HG03139 (cell line): ENCODE data around the gene MYOM3.

ENCODE experiments used
- ATAC-seq: cut with Tn5 transposase; IDR thresholded peaks from one replicate; pipeline ENCODE4 v1.9.1; 2021; ENCODE audit not compliant: unreplicated experiment

Gene MYOM3

GRCh38 chr1:24097663-24098062 lies 14.3 kb downstream of the MYOM3 start:
- no peak for ATAC-seq

- no peak for ATAC-seq
These were observed 15.2 kb downstream of the MYOM3 start for GRCh38 chr1:24096739-24097103.

GRCh38 chr1:24096009-24096738 lies 15.8 kb downstream of the MYOM3 start:
- ATAC-seq = no peak

GRCh38 chr1:24095140-24095859 lies 16.6 kb downstream of the MYOM3 start:
- ATAC-seq = no peak

- ATAC-seq = no peak
These were observed 17.4 kb downstream of the MYOM3 start for GRCh38 chr1:24094554-24094953.

- ATAC-seq = no peak
These were observed 18.2 kb downstream of the MYOM3 start for GRCh38 chr1:24093732-24094131.

- no peak for ATAC-seq
These were observed 19.0 kb downstream of the MYOM3 start for GRCh38 chr1:24092979-24093378.

GRCh38 chr1:24091971-24092482 lies 19.9 kb downstream of the MYOM3 start:
- no peak for ATAC-seq

GRCh38 chr1:24090736-24091135 lies 21.2 kb downstream of the MYOM3 start:
- no peak for ATAC-seq

GRCh38 chr1:24089743-24090555 lies 22.0 kb downstream of the MYOM3 start:
- no peak for ATAC-seq

- ATAC-seq = no peak
These were observed 22.8 kb downstream of the MYOM3 start for GRCh38 chr1:24089027-24089742.

- ATAC-seq = no peak
These were observed 25.5 kb downstream of the MYOM3 start for GRCh38 chr1:24086466-24086865.

GRCh38 chr1:24085546-24085945 lies 26.4 kb downstream of the MYOM3 start:
- no peak for ATAC-seq

GRCh38 chr1:24085007-24085406 lies 26.9 kb downstream of the MYOM3 start:
- ATAC-seq = no peak

GRCh38 chr1:24084050-24084449 lies 27.9 kb downstream of the MYOM3 start:
- no peak for ATAC-seq

- no peak for ATAC-seq
These were observed 29.6 kb downstream of the MYOM3 start for GRCh38 chr1:24082372-24082771.

- no peak for ATAC-seq
These were observed 30.7 kb downstream of the MYOM3 start for GRCh38 chr1:24081190-24081589.

GRCh38 chr1:24080131-24080530 lies 31.8 kb downstream of the MYOM3 start:
- ATAC-seq = no peak

GRCh38 chr1:24077278-24077978 lies 34.5 kb downstream of the MYOM3 start:
- ATAC-seq = no peak

GRCh38 chr1:24075946-24076345 lies 36.0 kb downstream of the MYOM3 start:
- no peak for ATAC-seq

- no peak for ATAC-seq
These were observed 36.4 kb downstream of the MYOM3 start for GRCh38 chr1:24075590-24075854.
